Stimulated activated CD4-positive, alpha-beta T cell treated with anti-CD3 and anti-CD28 coated beads, Interleukin-1b, Interleukin-23, amount 100 ng/mL, for 24 hours (primary cell): ENCODE data around the gene TPPP3.

Experiments
- DNase-seq, 4 experiments: peaks; one replicate each; pipeline ENCODE4 v3.0.0-alpha.2; 2020; ENCODE audit warnings: low read depth in 4 of 4, low spot score in 1 of 4

Gene TPPP3

GRCh38 chr16:67406111-67406971 lies 13.0 kb upstream of the TPPP3 start:
- DNase-seq: no peak

- no peak for DNase-seq
Measured at GRCh38 chr16:67405336-67405735, 12.0 kb upstream of the TPPP3 start.

GRCh38 chr16:67404740-67405226 lies 11.5 kb upstream of the TPPP3 start:
- DNase-seq: no peak

GRCh38 chr16:67403976-67404555 lies 10.8 kb upstream of the TPPP3 start:
- DNase-seq: no peak

GRCh38 chr16:67400901-67401300 lies 7.6 kb upstream of the TPPP3 start:
- DNase-seq: no peak

GRCh38 chr16:67399749-67400704 lies 6.7 kb upstream of the TPPP3 start:
- no peak for DNase-seq

- peak in 3 of 4 experiments; percentile 33 to 46 (median 37) for DNase-seq
Measured at GRCh38 chr16:67399218-67399733, 6.0 kb upstream of the TPPP3 start.

GRCh38 chr16:67398546-67399217 lies 5.4 kb upstream of the TPPP3 start:
- DNase-seq: no peak

- DNase-seq: no peak
Measured at GRCh38 chr16:67397812-67398545, 4.7 kb upstream of the TPPP3 start.

GRCh38 chr16:67397036-67397801 lies 3.9 kb upstream of the TPPP3 start:
- no peak for DNase-seq

GRCh38 chr16:67396159-67397035 lies 3.1 kb upstream of the TPPP3 start:
- no peak for DNase-seq

GRCh38 chr16:67395458-67396158 lies 2.3 kb upstream of the TPPP3 start:
- DNase-seq: no peak

- no peak for DNase-seq
Measured at GRCh38 chr16:67395105-67395457, 1.8 kb upstream of the TPPP3 start.

GRCh38 chr16:67394155-67395104 lies 1.1 kb upstream of the TPPP3 start:
- no peak for DNase-seq

- DNase-seq: no peak
Measured at GRCh38 chr16:67393788-67394154, 473 bp upstream of the TPPP3 start.

- DNase-seq: no peak
Measured at GRCh38 chr16:67392301-67393059, 818 bp downstream of the TPPP3 start.
